Common myeloid progenitor, CD34-positive (primary cell): ENCODE data around the gene LYSMD1.

Source experiments
- CTCF ChIA-PET: fragments of 350-600 bp; sonication (Branson Sonifier 250); formaldehyde crosslinking; loops from one replicate; lab custom pipeline; 2021; ENCODE audit warnings: antibody characterized with exemption; lab: Charles Lee
- POLR2A ChIA-PET: fragments of 350-600 bp; sonication (Branson Sonifier 250); formaldehyde crosslinking; loops from one replicate; lab custom pipeline; 2021; ENCODE audit warnings: antibody characterized with exemption; lab: Charles Lee
- DNase-seq, 3 donors: peaks; one replicate each; pipeline versions ENCODE4 v3.0.0 to v3.0.0-alpha.2; 2013
- H3K27ac ChIP-seq, 2 experiments: 1 replicate in 1 of 2; 2 replicates in 1 of 2; pipeline ENCODE4 v1.7.0; 2013; ENCODE audit warnings: inconsistent platforms in 2 of 2, low read length in 2 of 2, mild to moderate bottlenecking in 2 of 2, low read depth in 1 of 2, moderate library complexity in 1 of 2; ENCODE audit not compliant: severe bottlenecking in 2 of 2, insufficient read depth in 1 of 2, poor library complexity in 1 of 2
- H3K27me3 ChIP-seq, 5 experiments: replicated peaks in 2 of 5; 1 replicate in 3 of 5; 2 replicates in 2 of 5; pipeline versions ENCODE4 v1.6.1 to v1.7.0; 2013; ENCODE audit warnings: low read length in 4 of 5, mild to moderate bottlenecking in 2 of 5, moderate library complexity in 2 of 5, inconsistent platforms in 1 of 5; ENCODE audit not compliant: insufficient read depth in 5 of 5, control insufficient read depth in 4 of 5
- H3K36me3 ChIP-seq, 4 experiments: 1 replicate in 2 of 4; 2 replicates in 2 of 4; pipeline versions ENCODE4 v1.6.1 to v1.7.0; 2013; ENCODE audit warnings: low read length in 3 of 4, control low read depth in 1 of 4, mild to moderate bottlenecking in 1 of 4; ENCODE audit not compliant: control insufficient read depth in 4 of 4, insufficient read depth in 4 of 4
- H3K4me1 ChIP-seq, 4 experiments: 1 replicate in 3 of 4; 2 replicates in 1 of 4; pipeline versions ENCODE4 v1.6.1 to v1.7.1; 2013; ENCODE audit warnings: low read length in 3 of 4, mild to moderate bottlenecking in 3 of 4, control low read depth in 1 of 4, inconsistent platforms in 1 of 4, moderate library complexity in 1 of 4; ENCODE audit not compliant: control insufficient read depth in 4 of 4, insufficient read depth in 4 of 4; ENCODE audit errors: control extremely low read depth in 1 of 4
- H3K4me3 ChIP-seq, 7 experiments: 1 replicate in 4 of 7; 2 replicates in 3 of 7; pipeline versions ENCODE4 v1.5.1 to v1.7.0; 2013; ENCODE audit warnings: mild to moderate bottlenecking in 7 of 7, low read length in 6 of 7, moderate library complexity in 6 of 7, inconsistent platforms in 2 of 7, low read depth in 2 of 7, control low read depth in 1 of 7; ENCODE audit not compliant: insufficient read depth in 4 of 7, control insufficient read depth in 1 of 7; ENCODE audit errors: extremely low read depth in 1 of 7
- H3K9me3 ChIP-seq, 5 experiments: 1 replicate in 4 of 5; 2 replicates in 1 of 5; pipeline versions ENCODE4 v1.6.1 to v1.7.1; 2013; ENCODE audit warnings: low read length in 4 of 5, mild to moderate bottlenecking in 2 of 5, inconsistent platforms in 1 of 5, low read depth in 1 of 5, moderate library complexity in 1 of 5; ENCODE audit not compliant: control insufficient read depth in 4 of 5, insufficient read depth in 2 of 5; ENCODE audit errors: control extremely low read depth in 1 of 5
- WGBS: methylation state at CpG from one replicate; pipeline ENCODE4 v1.1.5; 2013; ENCODE audit not compliant: insufficient coverage; 5-methylcytosine and 5-hydroxymethylcytosine counted together

Gene LYSMD1

DNA sequence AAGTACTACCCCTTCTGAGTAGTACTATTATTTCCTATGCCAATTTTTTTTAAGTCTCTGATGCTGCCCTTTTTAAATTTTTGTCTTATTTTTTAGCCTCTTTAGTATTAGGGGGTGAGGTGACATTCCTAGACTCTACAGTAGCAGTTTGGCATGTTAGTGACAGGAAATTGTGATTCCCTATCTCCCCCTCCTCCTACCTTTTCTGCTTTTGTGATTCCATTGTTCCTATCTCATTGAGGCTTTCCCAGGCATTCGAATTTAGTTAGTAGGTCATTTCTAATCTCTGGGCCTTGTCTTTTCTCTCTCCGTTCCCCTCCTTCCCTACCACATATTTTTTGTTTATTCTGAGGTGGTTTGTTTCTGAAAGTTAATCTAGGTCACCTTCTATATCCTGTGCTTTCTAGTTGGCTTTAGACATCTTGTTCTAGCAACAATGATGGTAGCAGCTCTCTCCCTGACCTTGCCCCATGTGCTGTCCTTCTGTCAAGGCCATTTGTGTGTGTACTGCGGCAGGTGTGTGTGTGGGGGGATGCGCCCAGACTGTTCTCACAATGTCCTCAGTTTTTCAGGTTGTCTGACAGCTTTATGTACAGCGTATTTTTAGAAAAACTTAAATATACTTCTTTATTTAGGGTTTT is 40.8 kb downstream of the LYSMD1 start:
- Histone ChIP-seq H3K9me3 (no peaks in the 10 kb centered on the region), H3K27ac (no peak overlapping the region), H3K4me1 (no peaks in the 10 kb centered on the region), H3K4me3 (no peak overlapping the region), H3K36me3 (no peaks in the 10 kb centered on the region), H3K27me3 (no peaks in the 10 kb centered on the region)
- ChIA-PET POLR2A (no interaction called here), CTCF (interaction anchor here (0.8 to 1.7 kb wide), 4 partner anchors 12 to 51 kb away, joined by 3 to 7 read pairs (median 4); partner anchors contain the start of gene TMOD4)
- no peak for DNase-seq
- WGBS = no CpG with 5 or more reads among the region's 5 CpGs

DNA sequence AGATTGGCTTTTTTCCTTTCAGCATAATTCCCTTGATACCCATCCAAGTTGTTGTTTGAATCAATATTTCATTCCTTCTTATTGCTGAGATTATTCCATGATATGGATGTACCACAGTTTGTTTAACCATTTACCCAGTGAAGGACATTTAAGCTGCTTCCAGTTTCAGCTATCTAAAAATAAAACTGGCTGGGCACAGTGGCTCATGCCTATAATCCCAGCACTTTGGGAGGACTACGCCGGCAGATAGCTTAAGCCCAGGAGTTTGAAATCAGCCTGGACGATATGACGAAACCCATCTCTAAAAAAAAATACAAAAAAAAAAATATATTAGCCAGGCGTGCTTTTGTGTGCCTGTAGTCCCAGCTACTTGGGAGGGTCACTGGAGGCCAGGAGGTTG is 51.8 kb downstream of the LYSMD1 start:
- Histone ChIP-seq H3K36me3 (peaks cover 2 to 8% (median 3%) of the 10 kb centered on the region in 4 experiments), H3K27me3 (no peaks in the 10 kb centered on the region), H3K9me3 (no peaks in the 10 kb centered on the region), H3K27ac (no peak overlapping the region), H3K4me3 (no peak overlapping the region), H3K4me1 (no peaks in the 10 kb centered on the region)
- ChIA-PET POLR2A (interaction anchor here (0.6 kb wide), 1 partner anchor 76 kb away, joined by 5 read pairs; the partner anchor contains the start of gene VPS72), CTCF (interaction anchor here (1.2 to 2.5 kb wide), 4 partner anchors 11 to 43 kb away, joined by 3 to 8 read pairs (median 4); partner anchors contain the start of gene TNFAIP8L2)
- 100% methylated on average over 1 of the region's 5 CpGs for WGBS
- DNase-seq = no peak
